OCI-M2 (cell line): ENCODE measurements around the gene CCDC152.

Experiments
- DNase-seq: peaks from one replicate; lab custom pipeline; 2025; ENCODE audit not compliant: unreplicated experiment; lab: John Stamatoyannopoulos, UW

Gene CCDC152

DNA sequence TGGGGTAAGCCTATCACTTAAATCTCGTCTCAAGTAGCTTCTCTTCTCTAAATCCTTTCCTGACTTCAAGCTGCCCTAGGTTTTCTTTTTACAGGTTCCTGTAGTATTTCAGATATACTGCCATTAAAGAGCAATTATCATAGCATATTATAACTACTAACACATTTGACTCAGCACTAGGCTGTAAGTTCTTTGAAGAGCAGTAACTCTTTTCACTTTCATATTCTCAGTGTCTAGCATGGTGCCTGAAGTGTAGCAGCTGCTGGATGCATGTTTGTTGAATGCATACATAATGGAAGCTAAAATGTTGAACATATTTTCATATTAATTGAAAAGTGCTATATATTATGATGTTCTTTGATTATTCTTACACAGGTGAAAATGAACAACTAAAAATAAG, 22.5 kb downstream of the CCDC152 start:
- no peak for DNase-seq

- no peak for DNase-seq
These were observed 25.0 kb downstream of the CCDC152 start for GRCh38 chr5:42781584-42781983.

- DNase-seq, result no peak
These were observed 27.5 kb downstream of the CCDC152 start for GRCh38 chr5:42784132-42784531.

- no peak for DNase-seq
These were observed 29.1 kb downstream of the CCDC152 start for GRCh38 chr5:42785756-42786155.

DNA sequence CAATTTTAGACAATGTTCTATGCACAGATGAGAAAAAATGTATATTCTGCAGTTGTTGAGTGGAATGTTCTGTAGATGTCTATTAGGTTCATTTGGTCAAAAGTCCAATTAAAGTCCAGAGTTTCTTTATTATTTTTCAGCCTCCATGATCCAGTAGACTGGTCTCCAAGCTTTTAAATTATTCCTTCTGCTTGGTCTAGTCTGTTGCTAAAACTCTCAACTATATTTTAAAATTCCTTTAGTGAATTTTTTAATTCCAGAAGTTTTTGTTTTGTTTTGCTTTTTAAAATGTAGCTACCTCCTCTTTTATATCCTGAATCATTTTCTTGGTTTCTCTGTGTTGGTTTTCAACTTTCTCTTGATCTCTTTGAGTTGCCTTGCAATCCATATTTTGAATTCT, 30.5 kb downstream of the CCDC152 start:
- DNase-seq, result no peak

DNA sequence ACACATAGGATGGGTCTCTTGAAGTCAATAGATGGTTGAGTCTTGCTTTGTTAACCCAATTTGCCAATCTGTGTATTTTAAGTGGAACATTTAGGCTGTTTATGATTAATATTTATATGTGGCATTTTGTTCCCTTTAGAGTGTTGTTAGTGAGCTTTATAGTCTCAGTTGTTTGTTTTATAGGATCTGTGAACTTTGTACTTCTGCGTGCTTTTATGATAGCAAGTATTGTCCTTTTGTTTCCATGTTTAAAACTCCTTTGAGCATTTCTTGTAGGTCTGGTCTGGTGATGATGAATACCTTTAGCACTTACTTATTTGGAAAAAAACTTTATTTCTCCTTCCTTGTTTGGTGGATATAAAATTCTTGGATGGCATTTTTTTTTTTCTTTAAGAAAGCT, 31.2 kb downstream of the CCDC152 start:
- no peak for DNase-seq

GRCh38 chr5:42791151-42791550, 34.5 kb downstream of the CCDC152 start:
- DNase-seq, result no peak

GRCh38 chr5:42798284-42799240, 41.9 kb downstream of the CCDC152 start:
- no peak for DNase-seq

- no peak for DNase-seq
These were observed 42.6 kb downstream of the CCDC152 start for GRCh38 chr5:42799241-42799608.

DNA sequence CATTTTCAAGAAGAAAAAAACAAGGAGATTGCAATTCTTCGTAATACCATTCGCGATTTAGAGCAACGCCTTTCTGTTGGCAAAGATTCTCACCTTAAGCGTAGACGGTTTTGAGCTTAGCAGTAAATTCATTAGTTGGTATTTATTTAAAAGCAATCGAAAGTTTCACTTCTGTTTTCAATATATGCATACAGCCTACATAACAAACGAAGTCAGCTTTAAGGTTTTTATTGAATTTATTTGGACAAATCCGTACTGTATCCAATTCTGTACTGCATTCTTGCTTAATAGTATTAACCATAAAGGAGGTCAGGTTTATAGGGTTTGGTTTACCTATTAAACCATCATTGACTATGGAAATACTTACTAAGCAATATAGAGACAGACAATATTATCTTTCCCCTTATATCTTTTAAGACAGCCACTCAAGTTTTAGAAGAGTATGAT, 43.1 kb downstream of the CCDC152 start:
- no peak for DNase-seq

DNA sequence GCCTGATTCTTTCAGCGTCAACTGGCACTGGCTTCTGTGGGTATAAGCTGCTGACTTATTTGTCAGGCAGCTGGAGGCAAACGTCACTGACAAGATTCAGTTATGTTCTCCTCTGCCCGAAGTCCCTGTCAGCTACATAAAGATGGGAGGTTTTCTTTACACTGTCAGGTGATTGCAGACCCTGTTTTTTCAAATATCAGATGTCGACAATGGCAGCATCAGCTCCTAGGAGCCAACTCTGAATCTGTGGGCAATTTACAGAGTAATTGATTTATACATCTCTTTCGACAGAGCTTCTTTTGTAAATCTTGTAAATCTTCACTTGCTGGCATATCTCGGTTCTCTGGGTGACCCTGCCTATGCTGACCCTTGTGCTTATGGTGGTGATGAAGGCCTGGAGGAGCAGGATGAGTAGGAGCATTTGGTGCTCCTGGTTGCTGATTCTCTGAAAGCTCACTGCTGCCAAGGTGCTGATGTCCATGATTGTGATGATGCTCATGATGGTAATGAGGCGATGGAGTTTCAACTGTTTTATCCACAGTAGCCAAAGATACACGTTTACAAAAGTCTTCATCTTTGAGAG, 44.2 kb downstream of the CCDC152 start:
- no peak for DNase-seq

GRCh38 chr5:42801516-42802166, 45.0 kb downstream of the CCDC152 start:
- DNase-seq, result no peak

GRCh38 chr5:42804717-42805339, 48.2 kb downstream of the CCDC152 start:
- no peak for DNase-seq

- DNase-seq, result no peak
These were observed 49.5 kb downstream of the CCDC152 start for GRCh38 chr5:42806004-42806700.

DNA sequence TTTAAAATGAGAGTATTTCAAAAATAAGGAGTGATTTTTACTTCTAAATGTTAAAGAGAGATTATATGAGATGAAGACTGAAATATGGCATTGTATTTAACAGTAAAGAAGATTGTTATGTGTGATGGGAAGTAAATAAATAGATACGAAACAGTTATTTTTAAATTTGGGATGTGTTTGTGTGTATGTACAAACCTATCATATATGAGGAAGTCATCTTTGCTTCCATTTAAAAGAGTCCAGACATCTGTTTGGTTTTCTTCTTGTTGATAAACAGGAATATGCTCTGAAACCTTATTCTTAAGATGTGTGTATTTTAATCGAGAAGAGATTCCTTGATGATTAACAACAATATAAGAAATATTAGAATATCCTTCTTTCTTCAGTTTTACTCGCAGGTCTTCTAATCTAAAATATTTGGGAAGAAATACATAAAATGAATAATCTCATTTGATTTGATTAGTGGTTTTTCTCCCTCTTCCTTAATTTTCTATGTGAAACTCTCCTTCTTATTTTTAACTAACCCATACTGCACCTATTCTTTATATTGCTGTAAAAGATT, 50.2 kb downstream of the CCDC152 start:
- no peak for DNase-seq

- DNase-seq, result no peak
These were observed 51.3 kb downstream of the CCDC152 start for GRCh38 chr5:42807722-42808447.

- DNase-seq, result no peak
These were observed 52.4 kb downstream of the CCDC152 start for GRCh38 chr5:42808888-42809611.

DNA sequence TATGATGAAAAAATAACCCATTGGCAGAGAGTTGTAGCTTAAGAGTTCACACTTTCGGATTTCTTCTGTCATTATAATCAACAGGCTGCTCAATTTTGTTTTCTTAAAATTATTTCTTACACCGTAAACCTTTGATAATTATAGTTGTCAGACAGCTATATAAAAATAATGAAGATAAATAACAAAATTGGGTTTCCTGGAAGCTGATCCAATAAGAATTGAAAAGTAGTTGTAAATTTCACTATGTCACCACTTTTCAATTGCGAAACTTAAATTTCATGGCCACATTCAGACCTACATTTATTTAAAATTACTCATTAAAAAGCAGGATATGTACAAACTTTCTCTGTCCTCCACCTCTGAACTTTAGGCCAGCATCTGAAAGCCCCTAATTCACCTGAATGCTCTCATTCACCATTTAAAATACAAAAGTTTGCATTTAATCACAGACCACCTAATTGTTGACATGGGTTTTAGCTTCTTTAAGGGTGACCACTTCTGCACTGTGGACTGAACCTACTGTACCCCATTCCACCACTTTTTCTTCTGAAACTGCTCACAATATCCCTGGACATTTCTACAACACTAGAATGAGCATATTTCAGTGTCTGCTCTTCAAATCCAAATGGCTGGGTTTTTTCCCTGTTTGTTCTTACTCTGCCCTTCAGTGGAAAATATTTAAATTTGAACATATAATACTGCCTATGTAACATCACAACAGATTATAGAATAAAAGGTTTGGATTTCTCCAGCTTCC, 54.4 kb downstream of the CCDC152 start:
- DNase-seq, result no peak
